GM19463 (cell line): ENCODE measurements around the gene WWC1.
"Not testable (repeated sequence)": the region's sequence is repeated elsewhere in the genome, so short reads cannot be mapped to it uniquely, and the experiment has no call there.

ENCODE experiments used
- ATAC-seq: cut with Tn5 transposase; IDR thresholded peaks from one replicate; pipeline ENCODE4 v1.9.1; 2021; ENCODE audit warnings: mild to moderate bottlenecking, moderate library complexity; ENCODE audit not compliant: unreplicated experiment

WWC1 gene

DNA sequence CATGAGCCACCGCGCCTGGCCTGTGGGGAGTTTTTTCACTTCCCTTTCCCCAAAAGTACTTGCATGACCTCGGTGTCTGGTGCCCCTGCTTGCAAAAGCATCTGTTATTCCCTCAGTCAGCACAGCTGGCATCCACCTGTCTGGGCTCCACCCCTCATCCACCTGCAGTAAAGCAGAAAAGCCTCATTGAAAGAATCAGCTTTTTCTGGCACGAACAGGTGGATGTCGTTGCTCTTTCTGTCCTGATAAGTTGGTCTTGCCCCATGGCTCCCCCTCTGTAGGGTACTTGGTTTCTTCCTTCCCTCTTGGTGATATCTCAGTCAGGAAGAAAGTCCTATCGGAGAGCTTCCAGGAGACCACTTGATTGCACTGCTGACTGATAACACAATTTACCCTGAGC, 37.4 kb downstream of the WWC1 start:
- ATAC-seq: peak; percentile 87

DNA sequence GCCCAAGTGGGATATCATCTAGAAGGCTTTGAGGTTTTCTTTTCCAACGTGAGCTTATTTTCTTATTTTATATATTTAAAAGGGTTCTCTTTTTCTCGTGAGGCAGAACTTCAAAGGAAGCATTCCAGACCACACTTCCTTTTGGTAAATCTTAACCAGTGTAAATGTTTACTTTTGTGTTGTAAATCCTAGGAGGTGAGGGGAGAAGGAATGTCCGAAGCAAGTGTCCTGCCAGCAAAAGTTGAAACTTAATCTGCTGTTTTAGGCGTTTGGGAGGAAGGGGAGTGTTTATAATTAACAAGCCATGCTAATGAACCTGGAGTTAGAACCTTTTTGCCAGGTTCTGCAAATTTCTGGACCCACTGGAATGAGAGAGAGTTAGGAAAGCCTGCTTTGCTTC, 37.9 kb downstream of the WWC1 start:
- ATAC-seq: no peak

DNA sequence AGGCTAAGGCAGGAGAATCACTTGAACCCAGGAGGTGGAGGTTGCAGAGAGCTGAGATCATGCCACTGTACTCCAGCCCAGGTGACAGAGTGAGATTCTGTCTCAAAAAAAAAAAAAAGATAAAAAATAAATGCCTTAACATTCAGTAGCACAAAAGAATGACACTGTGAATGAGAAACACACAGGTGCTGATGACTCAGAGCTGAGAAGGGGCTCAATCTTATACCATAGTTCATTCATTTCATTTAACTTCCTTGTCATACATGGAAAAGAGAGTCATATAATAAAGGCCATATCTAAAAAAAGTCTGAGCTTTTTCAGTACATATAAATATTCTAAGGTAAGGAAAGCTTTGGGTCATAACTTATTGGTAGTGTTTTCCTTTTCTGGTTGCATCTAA, 40.6 kb downstream of the WWC1 start:
- ATAC-seq: no peak

DNA sequence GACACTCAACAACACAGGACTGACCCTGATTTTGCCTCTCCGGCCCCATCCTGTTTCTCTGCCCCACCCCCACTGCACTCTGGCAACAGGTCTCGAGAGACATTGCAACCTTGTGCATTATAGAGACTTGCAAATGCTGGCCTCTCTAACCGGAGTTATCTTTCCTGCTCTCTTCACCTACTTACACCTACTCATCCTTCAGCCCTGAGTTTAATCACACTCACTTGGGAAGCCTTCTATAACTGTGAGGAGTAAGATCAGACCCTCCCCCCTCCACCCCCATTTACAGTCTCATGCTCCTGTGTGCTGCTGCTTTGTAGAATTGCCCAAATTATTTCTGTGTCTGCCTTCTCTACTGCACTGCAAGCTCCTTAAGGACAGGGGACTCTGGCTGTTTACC, 42.8 kb downstream of the WWC1 start:
- ATAC-seq: no peak

DNA sequence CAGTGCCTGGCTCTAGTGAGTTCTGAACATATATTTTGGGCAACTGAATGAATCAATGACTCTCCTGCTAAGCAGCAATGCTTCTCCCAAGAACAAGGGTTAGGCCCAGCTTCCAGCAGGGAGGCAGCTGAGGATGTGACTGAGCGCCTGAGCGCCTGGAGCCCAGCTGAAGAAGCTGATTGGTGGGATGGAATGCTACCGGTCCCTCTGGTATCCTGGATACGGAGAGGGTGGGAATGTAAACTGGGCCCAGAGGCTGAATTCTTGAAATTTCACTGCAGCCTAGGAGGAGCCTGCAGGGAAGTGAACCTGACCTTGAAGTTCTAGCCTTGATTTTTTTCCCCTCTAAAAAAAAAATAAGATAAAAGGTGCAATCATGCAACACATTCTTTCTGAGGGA, 43.2 kb downstream of the WWC1 start:
- ATAC-seq: no peak

DNA sequence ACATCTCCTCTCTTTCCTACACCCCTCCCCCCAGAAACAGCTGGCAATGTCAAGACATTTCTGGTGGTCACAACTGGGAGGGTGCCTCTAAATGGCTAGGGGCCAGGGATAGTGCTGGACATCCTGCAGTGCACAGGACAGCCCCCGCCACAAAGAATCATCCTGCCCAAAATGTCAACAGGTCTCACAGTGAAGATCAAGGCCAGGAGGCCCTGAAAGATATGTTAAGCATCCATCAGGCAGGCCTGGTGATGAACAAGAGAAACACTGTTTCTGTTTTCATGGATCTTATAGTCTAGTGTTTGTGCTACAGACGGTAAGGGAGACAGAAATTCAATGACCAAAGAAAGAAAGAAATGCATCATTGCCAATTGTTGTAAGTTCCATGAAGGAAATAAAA, 45.9 kb downstream of the WWC1 start:
- no peak for ATAC-seq

DNA sequence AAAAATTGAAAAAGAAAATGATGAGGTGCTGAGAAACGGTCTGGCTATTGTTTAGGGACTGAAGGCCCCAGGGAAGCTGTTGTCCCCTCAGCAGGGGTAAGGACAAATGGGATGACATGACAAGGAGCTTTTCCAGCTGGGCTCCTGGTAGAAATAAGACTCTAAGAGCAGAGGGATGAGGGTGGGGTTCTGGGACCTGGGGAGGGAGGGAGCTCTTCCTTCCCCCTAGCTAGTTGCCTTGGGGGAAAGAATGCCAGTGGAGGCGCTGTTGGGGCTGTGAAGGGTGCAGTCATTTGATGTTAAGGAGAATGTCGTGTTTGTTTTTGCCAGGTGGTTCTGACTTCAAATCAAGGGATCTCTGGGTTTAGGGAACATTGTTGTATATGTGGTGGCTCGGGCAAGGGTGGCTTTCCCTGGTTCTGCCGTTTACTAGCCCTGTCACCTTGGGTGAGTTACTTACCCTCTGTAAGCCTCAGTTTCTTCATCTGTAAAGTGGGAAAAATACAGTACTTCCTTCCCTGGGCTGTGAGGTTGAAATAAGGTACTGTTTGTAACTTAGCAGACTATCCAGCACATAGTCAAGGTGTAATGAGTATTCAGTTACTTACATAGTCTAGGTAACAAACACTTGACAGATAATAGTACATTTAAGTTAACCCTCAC, 47.8 kb downstream of the WWC1 start:
- ATAC-seq: no peak

DNA sequence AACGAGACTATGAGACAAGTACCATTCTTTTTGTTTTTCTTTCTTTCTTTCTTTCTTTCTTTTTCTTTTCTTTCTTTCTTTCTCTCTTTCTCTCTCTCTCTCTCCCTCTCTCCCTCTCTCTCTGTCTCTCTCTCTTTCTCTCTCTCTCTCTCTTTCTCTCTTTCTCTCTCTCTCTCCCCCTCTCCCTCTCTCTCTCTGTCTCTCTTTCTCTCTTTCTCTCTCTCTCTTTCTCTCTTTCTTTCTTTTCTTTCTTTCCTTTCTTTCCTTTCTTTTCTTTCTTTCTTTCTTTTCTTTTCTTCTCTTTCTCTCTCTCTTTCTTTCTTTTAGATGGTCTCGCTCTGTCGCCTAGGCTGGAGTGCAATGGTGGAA, 48.3 kb downstream of the WWC1 start:
- ATAC-seq: not testable (repeated sequence)

DNA sequence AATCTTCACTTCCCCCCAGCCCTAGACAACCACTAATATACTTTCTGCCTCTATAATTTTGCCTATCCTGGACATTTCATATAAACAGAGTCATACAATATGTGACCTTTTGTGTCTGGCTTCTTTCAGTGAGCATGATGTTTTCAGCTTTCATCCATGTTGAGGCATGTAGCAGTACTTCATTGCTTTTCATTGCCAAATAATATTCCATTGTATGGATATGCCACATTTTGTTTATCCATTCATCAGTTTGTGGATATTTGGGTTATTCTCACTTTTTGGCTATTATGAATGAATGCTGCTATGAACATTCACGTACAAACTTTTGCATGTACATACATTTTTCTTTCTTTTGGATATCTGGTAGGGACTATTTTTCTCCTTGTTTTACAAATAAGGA, 49.0 kb downstream of the WWC1 start:
- ATAC-seq: no peak

DNA sequence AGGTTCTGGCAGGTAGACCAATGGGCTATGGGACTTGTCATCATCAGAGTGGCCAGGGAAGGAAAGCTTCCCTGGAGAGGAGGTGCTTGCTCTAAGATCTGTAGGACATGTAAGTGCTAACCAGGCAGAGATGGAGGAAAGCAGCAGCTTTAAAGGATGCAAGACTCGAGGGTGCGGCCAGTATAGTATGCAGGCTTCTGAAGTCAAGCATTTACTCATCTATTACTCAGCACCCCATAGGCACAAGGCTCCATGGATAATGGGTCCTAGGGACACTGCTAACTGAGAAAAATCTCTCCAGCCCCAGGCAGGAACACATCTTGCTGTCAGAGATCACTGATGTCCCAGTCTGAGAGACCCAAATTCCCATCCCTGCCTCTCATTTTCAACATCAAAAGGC, 49.7 kb downstream of the WWC1 start:
- no peak for ATAC-seq

DNA sequence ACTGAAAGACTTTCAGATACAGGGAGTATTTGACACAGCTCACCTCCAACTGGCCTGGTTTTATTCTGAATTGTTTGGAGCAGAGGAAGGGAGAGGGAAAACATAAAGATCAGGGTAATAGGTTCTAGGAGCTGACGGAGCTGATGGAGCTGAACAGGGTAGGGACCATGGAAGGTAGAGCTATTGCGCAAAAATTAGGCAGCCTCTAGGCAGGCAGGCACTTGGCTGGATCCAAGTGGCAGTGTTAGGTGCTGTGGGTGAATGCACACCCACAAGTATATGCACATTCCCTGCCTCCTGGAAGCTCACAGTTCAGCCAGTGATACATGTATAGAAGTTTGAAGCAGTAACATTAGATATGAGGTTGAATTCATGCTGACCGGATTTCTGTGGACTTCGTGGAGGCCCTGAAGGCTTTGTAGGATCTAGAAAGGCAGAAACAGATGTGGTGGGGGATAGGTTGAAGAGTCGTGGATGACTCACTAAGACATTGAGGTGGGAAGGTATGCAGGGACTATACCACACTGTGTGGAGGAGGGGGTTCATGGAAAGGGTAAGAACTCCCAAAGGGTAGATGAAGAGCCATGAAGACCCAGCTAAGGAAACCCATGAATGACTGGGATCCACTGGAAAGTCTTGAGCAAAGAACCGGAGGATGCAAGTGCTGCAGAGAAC, 50.8 kb downstream of the WWC1 start:
- no peak for ATAC-seq

DNA sequence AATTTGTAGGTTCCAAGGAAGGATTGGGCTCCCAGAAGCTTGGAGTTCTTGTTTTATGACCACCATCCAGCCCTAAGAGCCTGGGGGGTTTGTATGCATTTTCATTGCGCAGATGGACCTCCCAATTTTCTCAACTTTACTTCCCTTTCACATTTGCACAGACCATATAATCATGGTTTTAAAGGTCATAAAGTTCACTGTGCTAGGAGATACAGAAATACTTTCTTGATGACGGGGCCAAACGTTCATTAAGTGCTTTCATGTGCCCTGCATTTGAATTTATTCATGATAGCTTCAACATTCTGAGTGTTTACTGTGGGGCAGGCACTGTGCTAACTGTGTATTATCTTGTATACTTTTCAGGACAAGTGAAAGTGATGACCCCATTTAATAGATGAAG, 51.5 kb downstream of the WWC1 start:
- ATAC-seq: no peak

DNA sequence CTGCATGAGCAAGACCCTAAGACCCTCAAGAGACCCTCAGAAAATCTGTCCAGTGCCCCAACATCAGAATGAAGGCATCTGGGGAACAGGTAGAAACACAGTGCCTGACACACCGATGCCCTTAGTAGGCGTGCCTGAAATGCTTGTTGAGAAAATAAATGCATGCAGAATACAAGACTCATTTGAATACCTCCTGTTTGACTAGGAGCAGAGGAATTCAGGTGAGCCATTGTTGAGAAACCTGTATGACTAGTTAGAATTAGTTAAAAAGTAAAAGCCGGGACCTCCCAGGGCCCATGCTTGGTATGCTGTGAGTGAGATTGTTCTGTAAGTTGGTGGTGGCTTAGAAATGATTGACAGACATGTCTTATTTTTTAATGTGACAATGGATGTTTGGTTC, 55.0 kb downstream of the WWC1 start:
- peak; percentile 36 for ATAC-seq

DNA sequence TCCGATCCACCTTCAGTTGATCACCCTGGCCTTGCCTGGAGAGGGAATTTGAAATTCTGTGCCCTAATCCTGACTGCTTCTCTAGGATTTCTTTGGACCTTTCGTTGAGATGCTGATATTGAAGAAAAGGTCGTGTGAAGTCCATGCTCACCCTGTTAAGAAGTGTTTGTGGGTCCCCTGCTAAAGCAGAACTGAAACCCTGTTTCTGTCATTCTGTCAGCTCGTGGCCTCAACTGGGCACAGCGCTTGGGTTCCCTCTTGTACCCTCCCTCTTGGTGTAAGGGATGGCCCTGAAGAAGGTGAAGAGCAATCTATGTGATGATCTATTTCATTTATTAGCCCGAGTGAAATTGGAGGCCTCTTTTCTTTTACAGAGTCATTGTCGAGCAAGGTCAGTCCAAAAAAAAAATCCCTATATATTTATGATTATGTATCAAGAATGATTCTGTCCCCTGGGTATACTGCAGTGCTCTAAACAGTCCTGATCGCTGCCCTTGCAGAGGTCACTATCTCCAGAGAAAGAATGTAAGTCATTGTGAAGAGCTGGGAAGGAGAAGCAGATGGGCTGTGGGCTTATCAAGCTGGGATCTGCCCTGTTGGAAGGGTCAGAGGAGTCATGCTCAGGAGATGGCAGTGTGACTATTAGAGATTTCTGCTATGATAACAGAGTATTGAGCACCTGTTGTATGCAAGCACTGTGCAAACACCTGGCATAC, 56.1 kb downstream of the WWC1 start:
- ATAC-seq: peak; percentile 90

DNA sequence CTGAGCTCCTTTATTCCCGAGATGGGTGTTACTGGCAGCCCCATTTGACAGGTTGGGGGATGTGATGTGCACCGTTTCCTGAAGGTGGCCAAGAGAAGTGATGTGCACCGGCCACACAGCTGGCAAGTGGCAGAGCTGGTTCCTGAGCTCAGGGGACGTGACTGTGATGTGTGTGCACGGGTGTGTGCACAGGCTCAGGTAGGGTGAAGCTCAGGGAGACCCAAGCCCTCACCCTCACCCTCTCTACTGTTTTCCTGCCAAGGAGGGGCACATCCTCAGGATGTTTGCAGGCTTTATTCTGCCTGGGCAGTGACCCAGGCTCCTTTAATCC, 56.6 kb downstream of the WWC1 start:
- ATAC-seq: no peak

DNA sequence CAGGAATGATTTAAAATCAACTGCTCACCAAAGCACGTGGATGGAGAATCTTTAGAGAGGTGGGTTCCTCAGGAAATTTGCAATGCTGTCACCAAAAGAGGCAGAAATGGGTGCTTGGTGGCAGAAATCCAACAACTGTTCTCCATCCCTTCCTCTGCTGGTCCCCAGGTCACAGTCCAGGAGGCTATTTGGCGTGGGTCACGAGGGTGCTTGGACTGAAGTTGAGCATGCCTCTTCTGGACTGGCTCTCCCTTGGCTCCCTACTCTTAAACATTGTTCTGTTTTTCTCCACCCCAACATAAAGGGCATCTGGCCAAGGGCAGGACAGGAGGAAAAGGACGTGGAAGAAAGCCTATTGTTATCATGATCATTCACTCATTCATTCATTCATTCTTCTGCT, 58.9 kb downstream of the WWC1 start:
- no peak for ATAC-seq

DNA sequence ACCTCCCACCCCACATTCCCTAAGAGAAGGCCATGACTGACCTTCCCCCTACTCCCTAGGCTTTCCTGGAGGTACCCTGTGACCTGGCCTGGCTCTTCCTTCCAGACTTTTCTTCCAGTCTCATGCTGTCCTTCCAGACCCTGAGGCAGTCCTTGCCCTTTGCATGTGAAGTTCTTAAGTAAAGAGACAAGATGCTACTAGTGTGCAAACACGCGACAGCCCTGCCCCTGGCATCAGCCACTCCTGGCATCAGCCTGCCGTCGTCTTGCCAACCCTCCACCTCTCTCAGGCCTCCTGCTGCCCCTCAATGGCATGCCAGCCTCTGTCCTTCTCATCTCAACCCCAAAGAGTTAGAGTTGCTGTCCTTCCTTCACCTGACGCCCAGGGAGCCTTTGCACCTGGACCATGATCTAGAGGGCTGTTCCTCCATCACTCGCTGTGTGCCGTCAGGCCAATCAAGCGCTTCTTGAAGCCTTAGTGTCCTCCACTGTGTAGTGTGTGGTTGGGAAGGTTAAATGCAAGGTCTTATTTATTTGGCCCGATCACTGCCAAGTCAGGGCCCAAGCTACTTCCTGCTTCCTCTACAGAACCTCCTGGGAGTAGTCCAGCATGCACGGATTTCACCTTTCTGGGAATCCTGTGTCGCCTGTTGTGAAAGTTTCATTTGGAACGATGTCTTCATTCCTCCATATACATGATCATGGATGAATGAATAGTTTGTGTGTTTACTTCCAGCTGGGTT, 61.9 kb downstream of the WWC1 start:
- ATAC-seq: no peak

DNA sequence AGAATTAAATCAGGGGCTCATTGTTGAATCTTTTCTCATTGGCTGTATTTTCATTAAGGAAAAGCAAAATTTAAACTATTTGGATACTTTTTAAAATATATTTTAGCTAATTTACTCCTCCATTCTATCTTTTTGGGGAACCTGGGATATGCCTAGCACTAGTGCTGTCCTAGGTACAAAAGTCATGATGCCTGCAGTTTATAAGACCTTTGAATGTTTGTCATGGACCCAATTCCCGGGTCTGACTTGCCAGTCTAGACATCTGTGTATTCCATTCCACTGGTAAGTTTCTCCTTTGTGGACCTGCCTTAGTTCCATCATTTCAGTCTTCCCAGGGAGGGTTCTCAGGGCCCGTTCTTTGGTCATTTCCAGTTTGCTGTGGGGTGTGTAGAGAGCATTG, 63.0 kb downstream of the WWC1 start:
- ATAC-seq: no peak

DNA sequence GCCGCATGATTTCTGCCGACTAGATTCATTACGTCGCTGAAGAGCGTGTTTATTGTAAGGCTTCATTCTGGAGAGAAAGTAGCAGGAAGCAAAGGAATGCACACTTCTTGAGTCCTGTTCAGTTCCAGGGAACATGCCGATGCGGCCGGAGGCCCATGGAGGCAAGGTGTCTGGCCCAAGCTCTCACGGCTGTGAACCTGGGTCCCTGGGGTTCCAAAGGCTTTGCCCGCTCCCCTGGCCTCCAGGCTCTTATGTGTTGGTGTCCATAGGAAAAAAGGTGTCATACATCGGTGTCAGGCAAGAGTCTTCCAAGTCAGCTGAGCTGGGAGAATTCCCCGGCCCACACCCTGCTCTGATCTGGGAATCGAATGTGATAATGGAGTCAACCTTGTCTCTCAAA, 64.7 kb downstream of the WWC1 start:
- ATAC-seq: no peak

DNA sequence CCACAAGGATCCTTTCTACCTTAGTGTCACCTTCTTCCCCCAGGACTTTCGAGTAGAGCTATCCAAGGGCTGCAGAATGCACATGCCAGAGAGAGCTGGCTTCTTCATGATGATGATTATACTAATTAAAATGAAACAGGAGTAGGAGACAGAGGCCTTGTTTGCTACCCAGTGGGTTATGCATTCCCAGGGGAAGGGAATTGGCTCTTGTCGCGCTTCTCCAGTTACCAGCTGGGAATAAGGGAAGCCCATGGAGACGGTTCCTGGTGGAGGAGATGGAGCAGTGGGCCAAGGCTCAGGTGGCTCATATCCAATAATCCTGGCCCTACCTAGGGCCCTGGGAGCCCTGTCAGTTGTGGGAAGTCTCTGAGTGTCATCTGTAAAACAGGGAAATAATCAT, 65.1 kb downstream of the WWC1 start:
- ATAC-seq: no peak

DNA sequence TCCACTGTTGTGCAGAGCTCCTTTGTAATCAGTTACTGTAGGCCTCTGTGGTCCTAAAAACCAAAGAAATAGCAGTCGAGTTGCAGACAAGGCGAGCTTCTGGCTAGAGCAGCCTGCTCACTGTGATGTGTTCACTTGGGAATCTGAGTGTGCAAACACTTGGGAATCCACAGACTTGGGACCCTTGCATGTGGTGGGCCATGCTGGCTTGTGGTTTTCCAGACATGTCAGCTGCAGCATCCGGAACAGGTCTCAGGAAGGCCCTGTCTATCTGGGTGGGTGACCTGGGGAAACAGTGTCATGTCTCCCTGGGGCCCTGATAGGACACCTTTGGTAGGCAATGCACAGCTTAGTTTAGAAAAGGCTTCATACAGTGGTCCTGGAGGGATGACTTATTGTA, 66.4 kb downstream of the WWC1 start:
- no peak for ATAC-seq
